ENCODE results near the gene EBF3. TPM values are rescaled to one million over a fixed set of nuclear protein-coding genes. Genes with fewer than 3 reads are reported as not detected.

EBF3 gene
- total RNA-seq, 1 experiment from 2014 or later, result 0.12 TPM

- Histone ChIP-seq H3K27ac (ENCODE audit: low read depth, low read length) (no peak overlapping the region), H4K20me1 (ENCODE audit: insufficient read depth) (no peaks in the 10 kb centered on the region), H3K79me2 (ENCODE audit: insufficient read depth, low read length) (no peaks in the 10 kb centered on the region), H3K4me3 (replicated peaks in 1 of 2; ENCODE audit: low read depth in 1 of 2, low read length in 2 of 2) (no peak overlapping the region), H3K9ac (ENCODE audit: low read length) (no peak overlapping the region), H3K9me3 (ENCODE audit: control insufficient read depth in 1 of 2, insufficient read depth in 1 of 2, low read depth in 1 of 2, low read length in 2 of 2) (no peaks in the 10 kb centered on the region), H3K4me2 (ENCODE audit: low read length) (no peak overlapping the region), H3K4me1 (ENCODE audit: control insufficient read depth in 1 of 2, insufficient read depth in 2 of 2, low read length in 2 of 2) (no peaks in the 10 kb centered on the region), H3K27me3 (ENCODE audit: insufficient read depth, low read length) (no peaks in the 10 kb centered on the region), H3K36me3 (ENCODE audit: control insufficient read depth in 1 of 2, insufficient read depth in 2 of 2, low read length in 2 of 2) (no peaks in the 10 kb centered on the region), H3K9me2 (ENCODE audit: insufficient read depth) (no peaks in the 10 kb centered on the region), H2AFZ (ENCODE audit: low read depth, low read length, poor library complexity, severe bottlenecking) (no peak overlapping the region)
- ChIA-PET POLR2A (no interaction called here), CTCF (no interaction called here), RAD21 (ENCODE audit: low non-redundant PET in 1 of 2, low total read pairs in 2 of 2, uncharacterized antibody in 2 of 2, unreplicated experiment in 2 of 2) (no interaction called here)
- TF ChIP-seq SIN3A (IDR thresholded peaks at IDR 0.05; ENCODE audit: low read depth) (no peak), CEBPB (IDR thresholded peaks at IDR 0.05; ENCODE audit: low read depth) (no peak), SP1 (IDR thresholded peaks at IDR 0.05; ENCODE audit: low read depth) (no peak), SRF (IDR thresholded peaks at IDR 0.05; ENCODE audit: low read depth) (no peak), ZFX (IDR thresholded peaks at IDR 0.05) (no peak), ELF1 (IDR thresholded peaks at IDR 0.05; ENCODE audit: borderline replicate concordance, low read depth) (no peak), EZH2phosphoT487 (IDR thresholded peaks at IDR 0.05; ENCODE audit: borderline replicate concordance) (no peak), RAD21 (IDR thresholded peaks at IDR 0.05; ENCODE audit: low read depth) (no peak), TCF7L2 (IDR thresholded peaks at IDR 0.05; ENCODE audit: borderline replicate concordance, extremely low read depth, insufficient read depth, insufficient read length) (no peak), YY1 (IDR thresholded peaks at IDR 0.05; ENCODE audit: extremely low read depth, insufficient replicate concordance, low read depth, low read length) (no peak), JUND (IDR thresholded peaks at IDR 0.05) (no peak), FOSL1 (IDR thresholded peaks at IDR 0.05; ENCODE audit: low read depth) (no peak), CBX3 (IDR thresholded peaks at IDR 0.05; ENCODE audit: low read depth) (no peak), EGR1 (IDR thresholded peaks at IDR 0.05; ENCODE audit: low read depth) (no peak), ZBTB33 (IDR thresholded peaks at IDR 0.05; ENCODE audit: extremely low read depth, insufficient replicate concordance, low read length) (no peak)
- TF ChIP-seq, protein P1, sequence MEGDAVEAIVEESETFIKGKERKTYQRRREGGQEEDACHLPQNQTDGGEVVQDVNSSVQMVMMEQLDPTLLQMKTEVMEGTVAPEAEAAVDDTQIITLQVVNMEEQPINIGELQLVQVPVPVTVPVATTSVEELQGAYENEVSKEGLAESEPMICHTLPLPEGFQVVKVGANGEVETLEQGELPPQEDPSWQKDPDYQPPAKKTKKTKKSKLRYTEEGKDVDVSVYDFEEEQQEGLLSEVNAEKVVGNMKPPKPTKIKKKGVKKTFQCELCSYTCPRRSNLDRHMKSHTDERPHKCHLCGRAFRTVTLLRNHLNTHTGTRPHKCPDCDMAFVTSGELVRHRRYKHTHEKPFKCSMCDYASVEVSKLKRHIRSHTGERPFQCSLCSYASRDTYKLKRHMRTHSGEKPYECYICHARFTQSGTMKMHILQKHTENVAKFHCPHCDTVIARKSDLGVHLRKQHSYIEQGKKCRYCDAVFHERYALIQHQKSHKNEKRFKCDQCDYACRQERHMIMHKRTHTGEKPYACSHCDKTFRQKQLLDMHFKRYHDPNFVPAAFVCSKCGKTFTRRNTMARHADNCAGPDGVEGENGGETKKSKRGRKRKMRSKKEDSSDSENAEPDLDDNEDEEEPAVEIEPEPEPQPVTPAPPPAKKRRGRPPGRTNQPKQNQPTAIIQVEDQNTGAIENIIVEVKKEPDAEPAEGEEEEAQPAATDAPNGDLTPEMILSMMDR (IDR thresholded peaks at IDR 0.05 in 2 of 3, conservative IDR thresholded peaks at IDR 0.05 in 1 of 3; ENCODE audit: borderline replicate concordance in 1 of 3, insufficient read depth in 1 of 3, low read depth in 2 of 3, low read length in 2 of 3), result no peak
- TF ChIP-seq, protein P2, sequence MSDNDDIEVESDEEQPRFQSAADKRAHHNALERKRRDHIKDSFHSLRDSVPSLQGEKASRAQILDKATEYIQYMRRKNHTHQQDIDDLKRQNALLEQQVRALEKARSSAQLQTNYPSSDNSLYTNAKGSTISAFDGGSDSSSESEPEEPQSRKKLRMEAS (IDR thresholded peaks at IDR 0.05), result no peak
- TF ChIP-seq, protein P3, sequence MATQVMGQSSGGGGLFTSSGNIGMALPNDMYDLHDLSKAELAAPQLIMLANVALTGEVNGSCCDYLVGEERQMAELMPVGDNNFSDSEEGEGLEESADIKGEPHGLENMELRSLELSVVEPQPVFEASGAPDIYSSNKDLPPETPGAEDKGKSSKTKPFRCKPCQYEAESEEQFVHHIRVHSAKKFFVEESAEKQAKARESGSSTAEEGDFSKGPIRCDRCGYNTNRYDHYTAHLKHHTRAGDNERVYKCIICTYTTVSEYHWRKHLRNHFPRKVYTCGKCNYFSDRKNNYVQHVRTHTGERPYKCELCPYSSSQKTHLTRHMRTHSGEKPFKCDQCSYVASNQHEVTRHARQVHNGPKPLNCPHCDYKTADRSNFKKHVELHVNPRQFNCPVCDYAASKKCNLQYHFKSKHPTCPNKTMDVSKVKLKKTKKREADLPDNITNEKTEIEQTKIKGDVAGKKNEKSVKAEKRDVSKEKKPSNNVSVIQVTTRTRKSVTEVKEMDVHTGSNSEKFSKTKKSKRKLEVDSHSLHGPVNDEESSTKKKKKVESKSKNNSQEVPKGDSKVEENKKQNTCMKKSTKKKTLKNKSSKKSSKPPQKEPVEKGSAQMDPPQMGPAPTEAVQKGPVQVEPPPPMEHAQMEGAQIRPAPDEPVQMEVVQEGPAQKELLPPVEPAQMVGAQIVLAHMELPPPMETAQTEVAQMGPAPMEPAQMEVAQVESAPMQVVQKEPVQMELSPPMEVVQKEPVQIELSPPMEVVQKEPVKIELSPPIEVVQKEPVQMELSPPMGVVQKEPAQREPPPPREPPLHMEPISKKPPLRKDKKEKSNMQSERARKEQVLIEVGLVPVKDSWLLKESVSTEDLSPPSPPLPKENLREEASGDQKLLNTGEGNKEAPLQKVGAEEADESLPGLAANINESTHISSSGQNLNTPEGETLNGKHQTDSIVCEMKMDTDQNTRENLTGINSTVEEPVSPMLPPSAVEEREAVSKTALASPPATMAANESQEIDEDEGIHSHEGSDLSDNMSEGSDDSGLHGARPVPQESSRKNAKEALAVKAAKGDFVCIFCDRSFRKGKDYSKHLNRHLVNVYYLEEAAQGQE (IDR thresholded peaks at IDR 0.05; ENCODE audit: low read depth), result no peak
- TF ChIP-seq, protein P4, sequence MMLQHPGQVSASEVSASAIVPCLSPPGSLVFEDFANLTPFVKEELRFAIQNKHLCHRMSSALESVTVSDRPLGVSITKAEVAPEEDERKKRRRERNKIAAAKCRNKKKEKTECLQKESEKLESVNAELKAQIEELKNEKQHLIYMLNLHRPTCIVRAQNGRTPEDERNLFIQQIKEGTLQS (IDR thresholded peaks at IDR 0.05), result no peak
- DNase-seq (ENCODE audit: low read depth, low spot score) (no peak), ATAC-seq (no peak)
- no TSS peak for BruUV-seq (replicated peaks)
- intact Hi-C loops (cut with micrococcal nuclease), result no loop called here
Measured at GRCh38 chr10:129848696-129849451, 115.2 kb downstream of the EBF3 start.

Measured in HCT116 (cell line).